Endothelial cell (in vitro differentiated cells): Measurements from ENCODE around the gene KRT71. TPM values are rescaled to one million over a fixed set of nuclear protein-coding genes. Genes with fewer than 3 reads are reported as not detected.

Experiments
- DNase-seq: peaks from one replicate; pipeline ENCODE4 v3.0.0; 2021; ENCODE audit warnings: low spot score
- H3K27ac Mint-ChIP-seq: one replicate; pipeline ENCODE4 v1.8.0; 2021; ENCODE audit warnings: mixed read lengths, inconsistent platforms; ENCODE audit not compliant: unreplicated experiment
- H3K27me3 Mint-ChIP-seq: one replicate; pipeline ENCODE4 v1.8.0; 2021; ENCODE audit warnings: mild to moderate bottlenecking, moderate library complexity, mixed read lengths, inconsistent platforms; ENCODE audit not compliant: unreplicated experiment
- H3K36me3 Mint-ChIP-seq: one replicate; pipeline ENCODE4 v1.8.0; 2021; ENCODE audit warnings: mild to moderate bottlenecking, low read depth, mixed read lengths, inconsistent platforms; ENCODE audit not compliant: unreplicated experiment
- H3K4me1 Mint-ChIP-seq: one replicate; pipeline ENCODE4 v1.8.0; 2021; ENCODE audit warnings: mild to moderate bottlenecking, mixed read lengths, inconsistent platforms; ENCODE audit not compliant: unreplicated experiment
- H3K4me3 Mint-ChIP-seq: one replicate; pipeline ENCODE4 v1.8.0; 2021; ENCODE audit warnings: mild to moderate bottlenecking, mixed read lengths, inconsistent platforms; ENCODE audit not compliant: unreplicated experiment
- H3K9me3 Mint-ChIP-seq: one replicate; pipeline ENCODE4 v1.8.0; 2021; ENCODE audit warnings: mixed read lengths, inconsistent platforms; ENCODE audit not compliant: unreplicated experiment
- total RNA-seq: library from RNA; stranded (reverse); fragmentation: NEBNext Ultra II Directional; extraction: Animal tissue kit (Norgen Biotek cat#: 25700); gene quantifications from one replicate; pipeline ENCODE4 v1.2.1, GENCODE V29; 2021; ENCODE audit not compliant: unreplicated experiment
- TF ChIP-seq, protein P1 (sequence below): fragments of 200-600 bp; sonication (generic); IDR thresholded peaks from one replicate; pipeline ENCODE4 v1.5.0; 2021; ENCODE audit warnings: antibody characterized with exemption; ENCODE audit not compliant: unreplicated experiment

Gene KRT71
- total RNA-seq, 1 donor from 2014 or later: not detected

GRCh38 chr12:52524898-52525591, 27.9 kb downstream of the KRT71 start:
- DNase-seq: no peak
- H3K4me1 Mint-ChIP-seq: no peaks in the 10 kb centered on the region
- no peak overlapping the region for H3K4me3 Mint-ChIP-seq
- no peak overlapping the region for H3K27ac Mint-ChIP-seq
- no peaks in the 10 kb centered on the region for H3K36me3 Mint-ChIP-seq
- no peaks in the 10 kb centered on the region for H3K9me3 Mint-ChIP-seq
- H3K27me3 Mint-ChIP-seq: peaks cover 4% of the 10 kb centered on the region
- TF ChIP-seq, protein P1, sequence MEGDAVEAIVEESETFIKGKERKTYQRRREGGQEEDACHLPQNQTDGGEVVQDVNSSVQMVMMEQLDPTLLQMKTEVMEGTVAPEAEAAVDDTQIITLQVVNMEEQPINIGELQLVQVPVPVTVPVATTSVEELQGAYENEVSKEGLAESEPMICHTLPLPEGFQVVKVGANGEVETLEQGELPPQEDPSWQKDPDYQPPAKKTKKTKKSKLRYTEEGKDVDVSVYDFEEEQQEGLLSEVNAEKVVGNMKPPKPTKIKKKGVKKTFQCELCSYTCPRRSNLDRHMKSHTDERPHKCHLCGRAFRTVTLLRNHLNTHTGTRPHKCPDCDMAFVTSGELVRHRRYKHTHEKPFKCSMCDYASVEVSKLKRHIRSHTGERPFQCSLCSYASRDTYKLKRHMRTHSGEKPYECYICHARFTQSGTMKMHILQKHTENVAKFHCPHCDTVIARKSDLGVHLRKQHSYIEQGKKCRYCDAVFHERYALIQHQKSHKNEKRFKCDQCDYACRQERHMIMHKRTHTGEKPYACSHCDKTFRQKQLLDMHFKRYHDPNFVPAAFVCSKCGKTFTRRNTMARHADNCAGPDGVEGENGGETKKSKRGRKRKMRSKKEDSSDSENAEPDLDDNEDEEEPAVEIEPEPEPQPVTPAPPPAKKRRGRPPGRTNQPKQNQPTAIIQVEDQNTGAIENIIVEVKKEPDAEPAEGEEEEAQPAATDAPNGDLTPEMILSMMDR: no peak

- peak; percentile 0 for DNase-seq
- TF ChIP-seq, protein P1: no peak
- Mint-ChIP-seq H3K4me3 (no peak overlapping the region), H3K36me3 (no peaks in the 10 kb centered on the region), H3K4me1 (no peaks in the 10 kb centered on the region), H3K9me3 (no peaks in the 10 kb centered on the region), H3K27me3 (peaks cover 4% of the 10 kb centered on the region), H3K27ac (no peak overlapping the region)
These were observed 28.6 kb downstream of the KRT71 start for GRCh38 chr12:52524241-52524897.

- Mint-ChIP-seq H3K4me3 (no peak overlapping the region), H3K4me1 (no peaks in the 10 kb centered on the region), H3K36me3 (no peaks in the 10 kb centered on the region), H3K9me3 (no peaks in the 10 kb centered on the region), H3K27me3 (peaks cover 4% of the 10 kb centered on the region), H3K27ac (no peak overlapping the region)
- DNase-seq: peak; percentile 0
- TF ChIP-seq, protein P1: no peak
These were observed 29.1 kb downstream of the KRT71 start for GRCh38 chr12:52523824-52524223.

DNA sequence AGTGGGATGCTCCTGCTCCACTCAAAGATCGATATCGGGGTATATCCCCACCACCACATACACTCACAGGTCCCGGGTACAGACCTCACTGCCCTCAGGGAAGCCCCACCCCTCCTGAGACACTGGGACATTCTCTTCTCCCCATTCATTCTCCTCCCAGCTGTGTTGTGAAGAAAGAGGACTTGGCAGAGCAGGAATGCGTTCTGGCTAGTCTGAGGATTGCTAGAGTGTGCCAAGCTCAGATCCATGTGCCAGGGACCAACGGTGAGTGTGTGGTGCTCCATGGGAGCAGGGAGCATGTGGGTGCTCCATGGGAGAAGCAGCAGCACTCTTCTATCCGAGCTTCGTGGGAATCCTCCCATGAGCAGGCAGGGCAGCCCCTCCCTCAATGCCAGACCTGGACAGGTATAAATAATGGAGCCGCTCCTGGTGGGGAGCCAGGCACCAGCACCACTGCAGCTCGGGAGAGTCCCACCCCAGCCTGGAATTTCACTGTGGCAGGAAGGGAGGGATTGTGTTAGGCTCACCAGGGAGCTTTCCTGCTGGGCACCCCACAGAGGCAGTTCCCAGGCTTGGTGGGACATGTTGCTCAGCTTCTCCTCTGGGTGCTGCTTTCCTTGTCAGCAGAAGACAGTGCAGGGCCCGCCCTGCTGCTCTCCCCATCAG, 30.5 kb downstream of the KRT71 start:
- no peak overlapping the region for H3K4me3 Mint-ChIP-seq
- no peaks in the 10 kb centered on the region for H3K4me1 Mint-ChIP-seq
- no peak for DNase-seq
- H3K36me3 Mint-ChIP-seq: no peaks in the 10 kb centered on the region
- H3K9me3 Mint-ChIP-seq: no peaks in the 10 kb centered on the region
- TF ChIP-seq, protein P1: no peak
- H3K27ac Mint-ChIP-seq: no peak overlapping the region
- no peaks in the 10 kb centered on the region for H3K27me3 Mint-ChIP-seq
